ENCODE measurements around the gene CRYZL1. TPM values are rescaled to one million over a fixed set of nuclear protein-coding genes. Genes with fewer than 3 reads are reported as not detected.

The CRYZL1 gene
- total RNA-seq, 1 donor from 2014 or later: 32.2 TPM

DNA sequence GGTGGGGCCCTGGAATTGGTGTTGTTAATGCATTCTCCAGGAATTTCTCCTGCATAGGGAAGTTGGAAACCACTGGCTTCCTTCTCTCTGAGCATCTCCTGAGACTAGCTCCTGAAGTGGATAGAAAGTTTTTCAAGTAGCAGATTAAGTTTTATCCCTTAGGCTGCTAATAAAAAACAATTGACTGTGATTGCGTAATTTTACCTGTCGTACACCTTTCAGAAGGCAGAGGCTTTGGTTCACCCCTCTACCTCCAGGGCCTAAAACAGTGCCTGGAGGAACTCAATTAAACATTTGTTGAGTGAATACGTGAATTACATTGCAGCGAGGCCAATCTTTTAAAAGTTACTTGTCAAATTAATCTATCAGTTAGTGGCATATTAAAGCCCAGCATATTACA is 4.2 kb upstream of the CRYZL1 start:
- H3K27ac Mint-ChIP-seq (ENCODE audit: unreplicated experiment): no peak overlapping the region
- H3K27me3 Mint-ChIP-seq (ENCODE audit: unreplicated experiment): peaks cover 9% of the 10 kb centered on the region
- H3K4me3 Mint-ChIP-seq (ENCODE audit: unreplicated experiment): no peak overlapping the region
- H3K4me1 Mint-ChIP-seq (ENCODE audit: unreplicated experiment): peaks cover 33% of the 10 kb centered on the region
- no peak for DNase-seq (ENCODE audit: low spot score)
- TF ChIP-seq, protein P1, sequence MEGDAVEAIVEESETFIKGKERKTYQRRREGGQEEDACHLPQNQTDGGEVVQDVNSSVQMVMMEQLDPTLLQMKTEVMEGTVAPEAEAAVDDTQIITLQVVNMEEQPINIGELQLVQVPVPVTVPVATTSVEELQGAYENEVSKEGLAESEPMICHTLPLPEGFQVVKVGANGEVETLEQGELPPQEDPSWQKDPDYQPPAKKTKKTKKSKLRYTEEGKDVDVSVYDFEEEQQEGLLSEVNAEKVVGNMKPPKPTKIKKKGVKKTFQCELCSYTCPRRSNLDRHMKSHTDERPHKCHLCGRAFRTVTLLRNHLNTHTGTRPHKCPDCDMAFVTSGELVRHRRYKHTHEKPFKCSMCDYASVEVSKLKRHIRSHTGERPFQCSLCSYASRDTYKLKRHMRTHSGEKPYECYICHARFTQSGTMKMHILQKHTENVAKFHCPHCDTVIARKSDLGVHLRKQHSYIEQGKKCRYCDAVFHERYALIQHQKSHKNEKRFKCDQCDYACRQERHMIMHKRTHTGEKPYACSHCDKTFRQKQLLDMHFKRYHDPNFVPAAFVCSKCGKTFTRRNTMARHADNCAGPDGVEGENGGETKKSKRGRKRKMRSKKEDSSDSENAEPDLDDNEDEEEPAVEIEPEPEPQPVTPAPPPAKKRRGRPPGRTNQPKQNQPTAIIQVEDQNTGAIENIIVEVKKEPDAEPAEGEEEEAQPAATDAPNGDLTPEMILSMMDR (IDR thresholded peaks at IDR 0.05; ENCODE audit: unreplicated experiment): no peak
- no peaks in the 10 kb centered on the region for H3K36me3 Mint-ChIP-seq (ENCODE audit: low read depth, unreplicated experiment)
- no peaks in the 10 kb centered on the region for H3K9me3 Mint-ChIP-seq (ENCODE audit: unreplicated experiment)

DNA sequence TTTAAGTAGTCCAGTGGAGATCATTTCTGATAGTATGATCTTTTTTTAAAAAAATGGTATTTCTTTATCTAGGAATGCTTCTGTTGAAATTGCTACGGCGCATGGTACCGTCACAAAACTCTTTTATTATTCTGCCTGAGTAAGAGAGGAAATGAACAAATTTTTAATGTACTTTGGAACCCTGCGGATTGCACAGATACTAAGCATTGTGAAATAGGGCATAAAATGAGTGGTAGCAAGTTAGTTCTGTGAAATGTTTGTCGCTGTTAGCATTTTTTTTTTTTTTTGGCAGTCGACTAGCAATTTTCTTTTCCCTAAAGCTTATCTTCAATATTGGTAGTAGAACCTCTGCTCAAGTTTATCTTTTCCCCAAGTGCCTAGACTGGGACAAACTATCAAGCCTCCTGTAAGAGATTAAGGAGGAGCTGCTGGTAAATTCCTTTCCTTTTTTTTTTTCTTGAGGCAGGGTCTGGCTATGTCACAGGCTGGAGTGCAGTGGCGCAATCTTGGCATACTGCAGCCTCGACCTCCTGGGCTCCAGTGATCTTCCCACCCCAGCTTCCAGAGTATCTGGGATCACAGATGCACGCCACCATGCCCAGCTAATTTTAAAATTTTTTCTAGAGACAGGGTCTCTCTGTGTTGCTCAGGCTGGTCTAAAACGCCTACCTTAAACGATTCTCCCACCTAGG is 3.0 kb upstream of the CRYZL1 start:
- Mint-ChIP-seq H3K4me3 (ENCODE audit: unreplicated experiment) (peak overlapping the region; percentile 92), H3K27ac (ENCODE audit: unreplicated experiment) (peak overlapping the region; percentile 92), H3K36me3 (ENCODE audit: low read depth, unreplicated experiment) (no peaks in the 10 kb centered on the region), H3K4me1 (ENCODE audit: unreplicated experiment) (peaks cover 25% of the 10 kb centered on the region), H3K27me3 (ENCODE audit: unreplicated experiment) (peaks cover 9% of the 10 kb centered on the region), H3K9me3 (ENCODE audit: unreplicated experiment) (no peaks in the 10 kb centered on the region)
- TF ChIP-seq, protein P1 (IDR thresholded peaks at IDR 0.05; ENCODE audit: unreplicated experiment): no peak
- no peak for DNase-seq (ENCODE audit: low spot score)

DNA sequence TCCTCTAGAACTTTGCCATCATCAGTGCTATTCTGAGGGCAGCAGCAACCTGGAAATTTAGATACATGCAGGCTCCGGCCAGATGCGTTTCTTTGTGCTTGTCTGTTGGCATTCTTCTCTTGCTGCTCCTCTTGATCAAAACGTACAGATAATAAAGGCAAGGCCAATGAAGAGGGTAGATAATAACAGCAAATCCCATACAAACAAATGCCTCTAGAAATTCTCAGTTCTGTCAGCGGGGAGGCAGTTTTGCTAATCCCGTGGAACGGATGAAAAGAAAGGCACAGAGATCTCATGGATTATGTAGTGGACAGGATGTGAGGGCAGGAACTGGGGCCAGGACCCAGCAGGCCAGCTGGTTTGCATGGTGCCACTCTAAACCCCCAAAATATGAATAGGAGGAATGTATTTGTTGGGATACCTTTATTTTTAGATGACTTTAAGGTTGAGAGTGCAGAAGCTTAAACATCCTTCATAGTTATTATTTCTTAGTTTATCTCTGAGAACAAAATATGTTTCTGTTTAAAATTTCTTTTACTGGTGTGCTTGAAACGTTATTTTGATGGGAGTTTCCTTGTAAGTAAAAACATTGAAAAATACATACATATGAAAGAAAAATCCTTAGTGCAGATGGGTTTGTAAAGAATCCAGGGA is 2.2 kb upstream of the CRYZL1 start:
- peak overlapping the region; percentile 92 for H3K27ac Mint-ChIP-seq (ENCODE audit: unreplicated experiment)
- no peaks in the 10 kb centered on the region for H3K9me3 Mint-ChIP-seq (ENCODE audit: unreplicated experiment)
- DNase-seq (ENCODE audit: low spot score): peak; percentile 7
- TF ChIP-seq, protein P1 (IDR thresholded peaks at IDR 0.05; ENCODE audit: unreplicated experiment): no peak
- peaks cover 19% of the 10 kb centered on the region for H3K4me1 Mint-ChIP-seq (ENCODE audit: unreplicated experiment)
- H3K27me3 Mint-ChIP-seq (ENCODE audit: unreplicated experiment): peaks cover 7% of the 10 kb centered on the region
- H3K4me3 Mint-ChIP-seq (ENCODE audit: unreplicated experiment): peak overlapping the region; percentile 92
- no peaks in the 10 kb centered on the region for H3K36me3 Mint-ChIP-seq (ENCODE audit: low read depth, unreplicated experiment)

DNA sequence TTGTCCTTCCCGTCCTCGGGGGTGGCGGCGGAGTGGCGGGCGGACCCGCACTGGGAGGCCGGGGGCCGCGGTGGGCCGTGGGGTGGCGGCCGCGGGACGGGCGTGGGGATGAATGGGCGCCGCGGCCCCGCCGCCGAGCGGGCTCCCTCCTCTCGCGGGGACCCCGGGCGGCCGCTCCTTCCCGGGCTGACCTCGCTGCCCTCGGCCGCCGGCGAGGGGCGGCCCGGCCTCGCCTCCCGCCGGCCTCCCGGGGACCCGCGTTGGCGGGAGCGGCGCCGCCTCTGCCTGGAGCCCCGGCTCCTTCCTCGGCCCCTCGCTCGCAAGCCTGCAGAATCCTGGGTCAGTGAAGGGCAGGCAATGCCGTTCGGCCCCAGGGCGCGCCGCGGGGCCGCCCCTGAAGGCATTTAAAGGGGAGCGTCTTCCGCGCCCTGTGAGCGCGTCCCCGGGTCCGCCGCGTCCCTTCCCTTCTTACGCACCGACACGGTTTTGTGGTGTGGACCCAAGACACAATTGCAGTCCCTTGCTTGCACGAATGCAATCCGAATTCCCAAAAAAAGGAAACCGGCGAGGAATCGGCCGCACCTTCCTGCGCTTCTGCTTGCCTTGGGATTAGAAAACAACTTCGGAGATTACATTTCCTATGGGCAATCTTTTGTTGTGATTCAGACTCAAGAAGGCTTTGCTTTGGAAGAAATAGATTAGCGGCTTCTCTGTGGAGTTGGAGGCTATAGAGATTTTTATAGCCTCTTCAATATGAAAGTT is 1.5 kb upstream of the CRYZL1 start:
- Mint-ChIP-seq H3K27me3 (ENCODE audit: unreplicated experiment) (peaks cover 5% of the 10 kb centered on the region), H3K9me3 (ENCODE audit: unreplicated experiment) (no peaks in the 10 kb centered on the region), H3K36me3 (ENCODE audit: low read depth, unreplicated experiment) (no peaks in the 10 kb centered on the region), H3K4me3 (ENCODE audit: unreplicated experiment) (peak overlapping the region; percentile 92), H3K4me1 (ENCODE audit: unreplicated experiment) (peaks cover 16% of the 10 kb centered on the region), H3K27ac (ENCODE audit: unreplicated experiment) (peak overlapping the region; percentile 92)
- TF ChIP-seq, protein P1 (IDR thresholded peaks at IDR 0.05; ENCODE audit: unreplicated experiment): no peak
- DNase-seq (ENCODE audit: low spot score): no peak

Data from endothelial cell (in vitro differentiated cells).